HG02759 (cell line): ENCODE data around the gene OR6S1.
"Not testable (repeated sequence)": the region's sequence is repeated elsewhere in the genome, so short reads cannot be mapped to it uniquely, and the experiment has no call there.

Experiments
- ATAC-seq: cut with Tn5 transposase; IDR thresholded peaks from one replicate; pipeline ENCODE4 v1.9.1; 2021; ENCODE audit warnings: mild to moderate bottlenecking, moderate library complexity; ENCODE audit not compliant: unreplicated experiment

Gene OR6S1

DNA sequence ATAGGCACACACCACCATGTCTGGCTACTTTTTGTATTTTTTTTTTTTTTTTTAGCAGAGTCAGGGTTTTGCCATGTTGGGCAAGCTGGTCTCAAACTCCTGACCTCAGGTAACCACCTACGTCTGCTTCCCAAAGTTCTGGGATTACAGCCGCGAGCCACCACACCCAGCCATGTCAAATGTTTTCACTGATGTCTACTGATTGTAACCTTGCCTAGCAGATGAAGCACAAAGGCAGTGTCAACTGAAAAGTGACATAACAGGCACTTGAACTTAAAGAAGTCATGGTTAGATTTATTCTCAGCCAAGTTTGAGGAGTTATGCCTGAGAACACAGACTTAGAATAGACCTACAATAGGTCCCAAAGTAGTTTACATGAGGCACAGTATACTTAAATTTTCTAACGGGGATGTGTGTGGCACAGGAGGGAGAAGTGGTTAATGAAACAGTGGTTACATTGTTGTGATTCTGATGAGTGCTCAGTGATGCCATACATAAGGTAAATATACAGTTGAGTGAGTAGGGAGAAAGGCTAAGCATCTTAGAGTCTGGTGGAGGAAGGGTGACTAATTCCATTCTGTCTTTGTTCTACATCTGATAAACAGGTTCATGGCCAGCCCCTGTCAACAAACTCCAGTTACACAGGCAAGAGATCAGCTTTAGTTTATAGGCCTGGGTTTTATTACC, 30.2 kb upstream of the OR6S1 start:
- ATAC-seq: peak; percentile 53

DNA sequence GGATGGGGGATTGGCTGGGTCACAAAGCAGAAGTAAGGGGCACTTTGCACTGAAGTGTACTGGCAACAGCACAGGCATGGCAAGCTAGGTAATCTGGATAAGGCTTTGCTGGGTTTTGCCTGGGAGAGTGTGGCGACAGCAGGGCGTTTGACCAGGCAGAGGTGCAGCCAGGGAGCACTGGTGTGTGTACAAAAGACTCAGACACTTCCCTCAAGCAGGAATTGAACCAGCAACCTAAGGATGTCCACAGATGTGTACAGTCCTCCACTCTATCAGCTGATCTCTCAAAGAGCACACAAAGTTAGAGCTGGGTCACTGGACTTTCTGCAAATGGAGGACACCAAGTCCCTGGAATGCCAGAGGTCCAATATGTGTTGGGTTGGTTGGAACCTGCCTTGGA, 27.5 kb upstream of the OR6S1 start:
- no peak for ATAC-seq

DNA sequence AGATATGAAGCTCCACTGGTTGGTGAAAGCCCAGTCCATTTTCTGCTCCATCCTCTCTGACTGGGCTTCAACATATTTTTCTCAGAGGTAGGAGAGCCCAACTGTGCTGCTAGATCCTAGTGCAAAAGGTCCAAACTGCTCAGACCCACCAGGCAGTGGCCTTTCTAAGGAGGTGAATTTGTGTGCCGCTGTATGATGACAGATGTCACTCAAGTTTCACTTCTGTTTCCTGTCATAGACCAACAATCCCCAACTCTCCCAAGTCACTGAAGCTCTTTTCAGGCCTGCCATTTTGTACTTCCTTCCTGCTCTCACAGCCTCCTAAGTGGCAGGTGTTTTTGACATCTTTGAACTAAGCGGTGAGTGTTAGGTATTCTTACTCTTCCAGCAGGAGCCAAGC, 26.5 kb upstream of the OR6S1 start:
- ATAC-seq: peak; percentile 73

DNA sequence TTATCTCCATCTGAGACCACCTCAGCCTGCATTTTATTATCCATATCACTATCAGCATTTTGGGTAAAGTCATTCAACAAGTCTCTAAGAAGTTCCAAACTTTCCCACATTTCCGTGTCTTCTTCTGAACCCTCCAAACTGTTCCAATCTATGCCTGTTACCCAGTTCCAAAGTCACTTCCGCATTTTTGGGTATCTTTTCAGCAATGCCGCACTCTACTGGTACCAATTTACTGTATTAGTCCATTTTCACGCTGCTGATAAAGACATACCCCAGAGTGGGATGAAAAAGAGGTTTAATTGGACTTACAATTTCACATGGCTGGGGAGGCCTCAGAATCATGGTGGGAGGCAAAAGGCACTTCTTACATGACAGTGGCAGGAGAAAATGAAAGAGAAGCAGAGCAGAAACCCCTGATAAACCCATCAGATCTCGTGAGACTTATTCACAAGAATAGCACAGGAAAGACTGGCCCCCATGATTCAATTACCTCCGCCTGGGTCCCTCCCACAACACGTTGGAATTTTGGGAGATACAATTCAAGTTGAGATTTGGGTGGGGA, 25.0 kb upstream of the OR6S1 start:
- ATAC-seq: not testable (repeated sequence)

DNA sequence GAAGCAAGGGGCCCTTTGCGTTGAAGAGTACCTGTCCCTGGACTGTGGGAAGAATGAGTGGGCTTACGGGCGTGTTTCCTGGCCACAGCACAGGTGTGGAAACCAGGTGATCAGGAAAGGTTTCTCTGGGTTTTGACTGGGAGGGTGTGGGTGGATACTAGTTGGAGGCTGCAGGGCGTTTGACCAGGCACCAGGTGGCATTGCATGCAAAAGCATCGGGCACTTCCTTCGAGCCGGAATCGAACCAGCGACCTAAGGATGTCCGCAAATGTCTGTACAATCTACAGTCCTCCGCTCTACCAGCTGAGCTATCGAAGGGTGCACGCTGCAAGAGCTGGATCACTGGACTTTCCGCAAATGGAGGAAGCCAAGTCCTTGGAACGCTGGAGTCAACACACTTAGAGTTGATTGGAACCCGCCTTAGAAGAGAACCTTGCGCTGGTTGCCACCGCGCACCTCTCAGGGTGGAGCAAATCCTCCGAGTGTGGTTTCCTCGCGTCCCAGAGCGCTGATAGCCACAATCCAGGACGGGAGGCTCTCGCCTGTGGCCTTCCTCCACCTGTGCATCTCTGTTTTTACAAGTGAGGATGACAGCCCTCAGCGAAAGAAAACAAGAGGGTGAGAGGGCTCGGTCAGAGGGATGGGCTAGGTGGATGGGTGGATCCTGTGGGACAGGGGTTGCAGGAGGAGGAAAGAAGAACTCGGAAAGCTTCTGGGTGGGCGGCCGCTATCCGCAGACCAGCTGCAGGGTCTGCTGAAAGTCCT, 21.7 kb upstream of the OR6S1 start:
- ATAC-seq: peak; percentile 79

DNA sequence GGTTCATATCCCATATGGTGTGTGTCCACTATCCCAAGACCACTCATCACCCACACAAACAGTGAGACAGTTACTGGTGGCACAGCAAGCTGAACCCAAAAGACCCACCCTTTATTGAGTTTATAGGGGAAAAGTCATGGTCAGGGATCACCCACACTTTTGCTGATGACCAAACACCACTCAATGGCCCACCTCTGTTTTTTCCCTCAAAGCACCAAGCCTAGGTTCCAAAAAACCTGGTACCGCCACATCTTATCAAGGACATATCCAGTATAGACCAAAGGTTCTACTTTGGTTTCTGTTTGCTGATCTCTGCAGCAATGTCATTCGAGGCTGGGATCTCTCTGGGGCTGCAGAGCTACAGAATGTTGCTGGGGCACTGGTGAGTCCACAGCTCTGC, 19.7 kb upstream of the OR6S1 start:
- ATAC-seq: no peak

DNA sequence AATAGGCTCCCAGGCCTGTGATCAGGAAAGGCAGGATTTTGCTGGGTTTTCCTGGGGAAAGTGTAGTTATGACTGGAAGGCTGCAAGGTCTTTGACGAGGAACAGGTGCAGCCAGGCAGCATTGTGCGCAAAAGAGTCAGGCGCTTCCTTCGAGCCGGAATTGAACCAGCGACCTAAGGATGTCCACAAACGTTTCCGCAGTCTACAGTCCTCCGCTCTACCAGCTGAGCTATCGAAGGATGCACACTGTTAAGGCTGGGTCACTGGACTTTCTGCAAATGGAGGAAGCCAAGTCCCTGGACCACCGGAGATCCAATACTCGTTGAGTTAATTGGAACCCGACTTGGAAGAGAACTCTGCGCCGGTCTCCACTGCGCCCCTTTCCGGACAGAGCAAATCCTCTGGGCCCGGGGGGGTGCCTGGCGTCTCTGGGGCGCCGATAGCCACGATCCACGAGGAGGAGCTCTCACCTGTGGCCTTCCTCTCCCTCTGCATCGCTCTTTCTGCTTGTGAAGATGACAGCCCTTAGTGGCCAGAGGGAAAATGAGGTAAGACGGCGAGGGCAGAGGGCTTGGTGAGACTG, 18.4 kb upstream of the OR6S1 start:
- no peak for ATAC-seq

DNA sequence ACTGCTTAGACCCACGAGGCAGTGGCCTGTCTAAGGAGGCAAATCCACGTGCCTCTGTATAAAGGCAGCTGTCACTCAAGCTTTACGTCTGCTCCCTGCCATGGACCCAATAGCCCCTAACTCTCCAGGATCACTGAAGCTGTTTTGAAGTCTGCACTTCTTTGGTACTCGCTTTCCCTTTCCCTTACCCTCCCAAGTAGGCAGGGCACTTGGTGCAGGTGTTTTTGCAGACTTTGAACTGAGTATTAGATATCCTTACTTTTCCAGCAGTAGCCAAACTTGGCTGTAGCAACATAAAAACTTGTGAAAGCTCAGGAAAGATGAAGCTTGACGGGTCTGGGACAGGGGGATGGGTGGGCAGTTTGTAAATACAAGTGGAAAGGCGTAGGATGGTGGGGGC, 17.8 kb upstream of the OR6S1 start:
- ATAC-seq: no peak

DNA sequence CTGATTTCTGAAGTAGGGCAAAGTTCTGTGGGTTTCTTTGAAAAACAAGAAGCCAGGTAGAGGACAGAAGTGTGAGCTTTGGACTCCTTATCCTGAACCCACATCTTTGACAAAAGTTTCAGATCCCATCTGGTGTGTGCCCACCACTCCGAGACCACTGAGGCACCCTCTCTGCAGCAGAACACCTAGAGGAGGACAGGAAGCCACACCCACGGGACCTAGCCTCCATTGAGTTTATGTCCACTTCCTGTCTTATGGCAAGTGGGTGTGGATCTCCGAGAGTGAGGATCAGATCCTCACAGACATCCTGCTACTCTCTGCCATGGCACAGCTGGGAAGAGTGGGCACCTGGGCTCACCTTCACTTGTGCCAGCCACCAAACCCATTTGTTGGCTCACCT, 16.8 kb upstream of the OR6S1 start:
- ATAC-seq: no peak

DNA sequence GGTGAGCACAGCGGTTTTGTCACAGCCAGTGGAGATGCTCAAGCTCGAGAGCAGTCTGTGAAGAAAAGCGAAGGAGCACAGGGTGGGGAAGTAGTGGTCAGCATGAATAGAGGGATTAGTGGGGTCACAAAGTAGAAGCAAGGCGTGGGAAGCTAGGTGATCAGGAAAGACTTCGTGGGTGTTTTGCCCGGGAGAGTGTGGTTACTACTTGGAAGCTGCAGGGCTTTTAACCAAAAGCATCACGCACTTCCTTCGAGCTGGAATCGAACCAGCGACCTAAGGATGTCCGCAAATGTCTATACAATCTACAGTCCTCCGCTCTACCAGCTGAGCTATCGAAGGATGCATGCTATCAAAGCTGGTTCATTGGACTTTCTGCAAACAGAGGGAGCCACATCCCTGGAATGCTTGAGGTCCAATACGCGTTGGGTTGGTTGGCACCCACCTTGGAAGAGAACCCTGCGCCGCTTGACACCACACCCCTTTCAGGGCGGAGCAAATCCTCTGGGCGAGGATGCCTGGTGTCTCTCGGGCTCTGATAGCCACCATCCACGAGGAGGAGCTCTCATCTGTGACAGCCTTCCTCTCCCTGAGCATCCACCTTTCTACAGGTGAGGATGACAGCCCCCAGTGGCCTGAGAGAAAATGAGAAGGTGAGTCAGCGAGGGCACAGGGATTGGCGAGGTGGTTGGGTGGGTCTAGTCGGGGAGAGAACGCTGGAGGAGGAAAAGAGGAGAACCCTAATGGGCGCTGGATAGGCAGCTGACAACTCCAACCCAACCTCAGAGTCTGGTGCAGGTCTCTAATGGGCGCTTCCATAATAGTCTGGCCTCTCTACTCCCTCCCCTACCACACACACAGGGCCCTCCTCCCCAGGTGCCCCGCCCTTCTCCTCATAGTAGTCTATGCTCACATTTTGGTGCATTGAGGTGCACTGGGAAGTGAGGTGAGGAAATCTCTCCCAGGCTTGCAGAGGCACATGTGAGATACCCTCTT, 16.0 kb upstream of the OR6S1 start:
- ATAC-seq: peak; percentile 38

DNA sequence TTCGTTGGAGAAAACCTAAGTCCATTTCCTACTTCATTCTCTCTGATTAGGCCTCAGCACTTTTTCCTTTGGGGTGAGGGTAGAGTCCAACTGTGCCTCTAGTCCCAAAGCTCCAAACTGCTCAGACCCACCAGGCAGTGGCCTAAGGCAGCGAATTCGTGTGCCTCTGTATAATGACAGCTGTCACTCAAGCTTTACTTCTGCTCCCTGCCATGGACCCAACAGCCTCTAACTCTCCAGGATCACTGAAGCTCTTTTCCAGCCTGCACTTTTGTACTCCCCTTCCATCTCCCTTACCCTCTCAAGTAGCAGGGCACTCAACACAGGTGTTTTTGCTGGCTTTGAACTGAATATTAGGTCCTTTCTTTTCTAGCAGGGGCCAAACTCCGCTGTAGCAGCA, 14.8 kb upstream of the OR6S1 start:
- no peak for ATAC-seq

DNA sequence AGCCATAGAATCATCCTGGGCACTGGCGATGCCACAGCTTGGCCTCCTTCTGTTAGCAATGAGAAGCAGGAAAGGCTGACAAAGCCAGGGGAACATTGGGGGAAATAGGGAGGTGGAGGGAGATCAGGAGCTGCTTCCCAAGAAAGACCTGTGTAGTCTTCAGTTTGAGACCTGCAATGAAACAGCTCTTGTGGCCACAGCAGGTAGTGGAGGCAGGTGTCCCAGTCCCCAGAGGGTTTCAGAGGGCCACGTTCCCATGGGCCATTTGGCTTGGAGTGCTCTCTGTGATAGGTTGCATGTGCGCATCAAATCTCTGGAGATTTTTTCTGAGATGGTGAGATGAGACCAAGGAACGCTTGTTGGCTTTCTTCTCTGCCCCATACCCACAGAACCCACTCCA, 14.4 kb upstream of the OR6S1 start:
- no peak for ATAC-seq

DNA sequence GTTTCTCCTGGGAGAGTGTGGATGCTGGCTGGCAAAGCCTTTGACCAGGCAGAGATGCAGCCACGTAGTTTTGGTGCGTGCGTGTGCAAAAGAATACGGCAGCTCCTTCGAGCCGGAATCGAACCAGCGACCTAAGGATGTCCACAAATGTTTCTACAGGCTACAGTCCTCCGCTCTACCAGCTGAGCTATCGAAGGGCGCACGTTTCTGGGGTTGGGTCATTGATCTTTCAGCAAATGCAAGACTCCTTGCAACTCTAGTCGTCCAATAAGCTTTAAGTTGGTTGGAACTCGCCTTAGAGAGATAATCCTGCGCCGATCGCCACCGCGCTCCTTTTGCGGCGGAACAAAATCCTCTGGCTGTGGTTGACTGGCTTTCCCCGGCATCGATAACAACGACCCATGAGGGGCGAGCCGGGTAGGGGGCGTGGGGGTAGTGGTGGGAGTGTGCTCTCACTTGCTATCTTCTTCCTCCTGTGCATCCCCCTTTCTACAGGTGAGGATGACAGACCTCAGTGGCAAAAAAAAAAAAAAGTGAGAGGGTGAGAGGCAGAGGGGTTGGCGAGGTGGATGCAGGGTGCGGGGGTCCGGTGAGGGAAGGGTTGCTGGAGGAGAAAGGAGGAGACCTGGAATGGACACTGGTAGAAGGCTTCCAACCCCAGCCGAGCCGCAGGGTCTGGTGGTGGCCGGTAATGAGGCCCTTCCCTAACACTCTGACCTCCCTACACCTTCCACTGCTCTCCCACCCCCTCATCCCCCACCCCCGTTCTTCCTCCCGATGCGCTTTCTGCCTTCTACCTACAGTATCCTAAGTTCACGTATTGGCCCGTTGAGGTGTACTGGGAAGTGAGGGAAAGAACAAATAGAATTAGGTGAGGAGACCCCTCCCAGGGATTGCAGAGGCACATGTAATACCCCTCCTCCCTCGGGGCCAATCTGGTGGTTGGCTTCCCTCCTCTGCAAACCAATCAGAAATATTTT, 11.8 kb upstream of the OR6S1 start:
- ATAC-seq: peak; percentile 67

DNA sequence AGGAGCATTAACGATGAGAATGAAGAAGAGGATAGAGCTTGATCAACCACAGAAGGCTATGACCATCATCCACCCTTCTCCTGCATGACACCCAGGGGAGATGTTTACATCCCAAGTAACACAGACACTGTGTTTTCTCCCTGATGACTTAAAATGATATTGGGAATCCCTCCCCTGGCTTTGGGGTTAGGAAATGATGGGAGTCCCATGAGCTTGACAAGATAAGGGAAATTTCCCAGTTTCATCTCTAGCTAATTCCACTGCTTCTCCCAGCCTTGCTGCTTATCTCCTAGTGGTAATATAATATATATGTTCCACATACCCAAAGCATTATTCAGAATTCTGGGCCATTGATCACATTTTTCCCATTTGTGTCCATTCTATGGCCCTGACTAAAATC, 4.0 kb upstream of the OR6S1 start:
- no peak for ATAC-seq

DNA sequence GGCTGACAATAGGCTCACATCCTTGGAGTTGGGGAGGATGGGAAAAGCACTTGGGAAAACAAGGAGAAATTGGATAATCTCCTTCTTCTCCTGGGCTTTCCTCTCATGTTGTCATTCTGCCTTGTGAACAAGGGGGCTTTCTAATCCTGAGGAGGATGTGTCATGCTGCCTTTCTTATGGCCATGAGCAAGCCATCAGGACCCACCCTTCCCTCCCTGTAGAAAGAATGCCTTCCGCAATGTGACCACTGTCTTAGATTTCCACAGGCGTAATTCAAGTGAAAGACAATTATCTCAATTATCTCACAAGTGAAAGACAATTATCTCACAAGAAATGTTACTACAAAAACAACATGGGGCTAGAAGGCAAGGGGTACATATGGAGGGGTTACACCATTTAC, 3.0 kb upstream of the OR6S1 start:
- ATAC-seq: no peak

DNA sequence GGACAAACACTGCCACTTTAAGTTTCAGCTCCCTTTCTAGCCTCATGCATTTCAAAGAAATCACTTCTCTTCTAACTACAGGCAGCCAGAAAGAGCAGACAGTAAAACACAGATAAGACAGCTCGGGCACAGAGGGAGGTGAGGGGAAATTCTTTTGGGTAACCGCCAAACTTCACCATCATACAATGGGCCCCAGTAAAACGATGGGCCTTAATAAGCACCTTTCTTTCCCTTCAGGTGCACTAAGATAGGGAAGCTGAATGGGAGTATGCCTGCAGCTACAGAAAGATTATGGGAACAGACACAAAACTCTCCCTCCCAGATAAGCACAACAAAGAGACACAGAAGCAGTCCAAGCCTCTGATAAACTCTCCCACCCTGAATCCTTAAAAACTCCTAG, 1.3 kb upstream of the OR6S1 start:
- not testable (repeated sequence) for ATAC-seq

DNA sequence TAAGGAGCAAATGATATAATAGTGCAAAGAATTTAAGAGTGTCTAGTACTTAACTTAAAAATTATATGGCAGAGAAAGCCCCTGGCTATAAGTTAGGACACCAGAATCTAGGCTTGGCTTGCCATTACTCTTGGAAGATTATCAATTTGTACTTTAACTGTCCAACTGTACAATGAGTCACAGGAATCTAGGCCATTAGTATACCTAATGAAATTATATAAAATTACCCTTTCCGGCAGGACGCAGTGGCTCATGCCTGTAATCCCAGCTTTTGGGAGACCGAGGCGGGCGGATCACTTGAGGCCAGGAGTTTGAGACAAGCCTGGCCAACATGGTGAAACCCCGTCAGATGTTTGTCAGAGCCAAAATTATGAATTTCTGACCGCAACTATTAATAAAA, 691 bp upstream of the OR6S1 start:
- no peak for ATAC-seq

DNA sequence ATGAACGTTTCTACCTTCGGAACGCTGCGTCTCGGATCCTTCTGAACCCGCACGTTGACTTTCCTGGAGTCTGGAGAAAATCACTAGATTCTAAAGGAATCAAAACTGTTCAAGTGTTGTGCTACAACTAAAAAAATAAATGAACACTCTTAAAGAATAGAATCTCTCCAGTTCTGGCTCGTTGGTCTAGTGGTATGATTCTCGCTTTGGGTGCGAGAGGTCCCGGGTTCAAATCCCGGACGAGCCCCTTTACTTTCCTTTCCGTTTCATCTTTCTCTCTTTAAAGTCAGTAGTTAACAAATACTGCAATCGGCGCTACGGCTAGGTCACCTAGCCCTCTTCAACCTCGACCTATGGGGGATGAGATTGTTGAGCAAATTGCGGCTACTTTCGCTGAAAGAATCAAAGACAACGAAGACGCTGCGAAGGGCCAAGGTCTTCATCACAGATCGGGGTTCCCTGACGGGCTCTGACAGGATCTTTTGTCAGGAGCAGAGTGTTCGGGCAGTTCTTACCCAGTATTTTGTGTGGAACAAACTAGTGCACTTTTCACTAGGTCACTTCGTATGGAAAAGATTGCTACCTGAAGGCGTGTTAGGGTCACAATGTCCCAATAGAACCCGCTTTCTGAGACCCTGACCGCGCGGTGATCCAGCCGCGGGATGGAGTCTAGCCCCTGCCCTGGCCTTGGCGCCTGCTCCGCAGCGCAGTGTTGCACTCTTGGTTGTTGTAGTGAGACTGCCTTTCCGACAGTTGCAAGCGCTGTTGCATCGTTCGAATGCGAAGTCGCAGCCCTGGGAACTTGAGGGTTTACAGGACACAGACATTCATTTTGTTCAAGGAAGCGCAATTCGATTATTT, 8.4 kb downstream of the OR6S1 start:
- peak; percentile 73 for ATAC-seq

DNA sequence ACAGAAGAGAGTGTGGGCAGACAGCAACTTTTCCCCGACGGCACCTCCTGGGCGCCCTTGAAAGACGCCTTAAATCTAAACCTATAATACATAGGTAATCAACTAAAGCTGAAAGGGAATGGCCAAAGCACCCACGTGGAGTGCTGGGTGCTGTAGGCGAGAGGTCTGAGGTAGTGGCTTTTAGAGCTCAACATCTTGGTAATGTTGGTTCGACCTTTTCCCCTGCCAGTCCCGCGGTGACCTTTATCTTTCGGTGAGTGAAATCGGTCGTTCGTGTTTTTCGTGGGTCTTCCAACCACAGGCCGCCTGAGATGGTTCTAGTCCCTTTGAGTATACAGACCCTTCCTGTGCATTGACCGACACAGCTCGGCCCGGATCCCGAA, 9.1 kb downstream of the OR6S1 start:
- peak; percentile 24 for ATAC-seq
